HG03064 (cell line): ENCODE data around the gene VWA8.

Experiments used
- ATAC-seq: cut with Tn5 transposase; IDR thresholded peaks from one replicate; pipeline ENCODE4 v1.9.1; 2021; ENCODE audit warnings: low read depth; ENCODE audit not compliant: unreplicated experiment

The VWA8 gene

DNA sequence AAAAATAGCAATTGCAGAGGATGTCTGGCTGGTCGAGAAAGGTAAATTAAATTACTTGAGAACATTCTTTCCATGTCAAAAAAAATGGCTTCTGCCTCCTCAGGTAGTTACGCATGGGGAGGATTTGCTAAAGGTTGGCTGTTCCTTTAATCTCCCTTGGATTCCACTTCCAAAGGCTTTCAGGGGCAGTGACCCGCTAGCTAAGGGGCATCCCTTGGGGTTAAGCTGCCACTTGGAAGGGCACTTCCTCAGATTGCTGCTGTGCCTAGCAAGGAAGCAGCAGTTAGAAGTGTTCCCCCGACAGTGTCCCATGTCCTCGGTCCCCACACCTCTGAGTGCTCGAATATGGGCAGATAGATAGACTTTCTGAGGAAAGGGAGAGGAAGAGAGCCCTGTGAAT lies 395.1 kb downstream of the VWA8 start:
- no peak for ATAC-seq

DNA sequence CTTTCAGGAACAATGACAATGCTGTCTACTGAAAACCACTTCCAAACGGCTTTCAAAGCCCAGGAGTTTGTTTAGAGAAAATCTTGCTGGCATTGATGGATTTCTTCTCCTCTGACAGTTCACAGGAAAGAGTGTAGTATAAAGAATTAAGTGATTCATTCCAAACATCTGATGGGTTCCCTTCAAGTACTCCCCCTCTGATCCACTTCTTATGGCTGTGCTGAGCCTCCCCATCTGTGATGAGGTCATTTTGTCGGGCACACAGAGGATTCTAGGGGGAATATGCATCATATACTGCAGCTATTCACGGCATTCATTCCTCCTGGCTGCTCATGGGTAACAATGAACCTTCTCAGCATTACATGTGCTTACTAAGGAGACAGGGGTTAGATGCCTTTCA lies 395.7 kb downstream of the VWA8 start:
- no peak for ATAC-seq

DNA sequence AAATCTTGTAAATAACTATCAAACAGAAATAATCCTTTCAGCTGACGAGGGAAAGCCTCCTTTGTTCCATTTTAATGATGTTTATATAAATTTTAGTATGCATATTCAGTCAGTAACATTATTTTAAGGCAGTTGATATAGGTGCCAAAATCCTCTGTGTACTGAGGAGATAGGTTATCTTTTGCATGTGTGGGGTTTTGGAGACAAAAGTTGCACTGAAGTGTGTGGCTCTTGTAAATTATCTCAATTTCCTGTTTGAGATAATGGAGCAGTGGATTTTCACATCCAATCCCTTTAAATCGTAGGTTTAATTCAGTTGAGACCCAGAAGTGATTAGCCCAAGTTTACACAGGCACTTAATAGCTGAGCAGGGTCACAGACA lies 396.9 kb downstream of the VWA8 start:
- no peak for ATAC-seq

DNA sequence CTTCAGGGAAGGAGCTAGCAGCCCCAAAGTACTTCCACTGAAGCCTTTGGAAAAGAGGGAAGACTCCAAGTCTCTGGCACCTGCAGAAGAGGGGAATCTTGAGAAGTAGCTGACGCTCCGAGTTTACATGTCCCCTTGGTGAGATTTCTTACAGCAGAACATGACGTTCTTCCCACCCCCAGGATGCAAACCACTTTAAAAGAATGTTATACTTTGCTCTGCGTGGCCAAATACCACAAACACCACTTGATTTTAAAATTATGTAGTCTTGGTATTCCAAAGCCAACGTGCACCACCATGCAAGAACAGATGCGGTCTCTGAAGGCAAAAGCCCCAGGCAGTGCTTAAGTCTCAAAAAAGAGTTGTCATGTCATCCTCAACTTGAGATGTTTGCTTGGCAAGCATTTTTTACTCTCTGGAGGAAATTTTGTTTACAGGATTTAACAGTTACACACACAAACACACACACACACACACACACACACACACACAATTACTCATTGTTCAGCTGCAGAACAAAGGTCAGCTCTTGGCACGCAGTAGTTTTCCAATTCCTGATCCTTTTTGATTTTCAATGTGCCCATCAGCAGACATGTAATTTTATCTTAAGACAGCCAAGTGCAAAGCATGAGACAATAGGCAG lies 397.4 kb downstream of the VWA8 start:
- no peak for ATAC-seq

DNA sequence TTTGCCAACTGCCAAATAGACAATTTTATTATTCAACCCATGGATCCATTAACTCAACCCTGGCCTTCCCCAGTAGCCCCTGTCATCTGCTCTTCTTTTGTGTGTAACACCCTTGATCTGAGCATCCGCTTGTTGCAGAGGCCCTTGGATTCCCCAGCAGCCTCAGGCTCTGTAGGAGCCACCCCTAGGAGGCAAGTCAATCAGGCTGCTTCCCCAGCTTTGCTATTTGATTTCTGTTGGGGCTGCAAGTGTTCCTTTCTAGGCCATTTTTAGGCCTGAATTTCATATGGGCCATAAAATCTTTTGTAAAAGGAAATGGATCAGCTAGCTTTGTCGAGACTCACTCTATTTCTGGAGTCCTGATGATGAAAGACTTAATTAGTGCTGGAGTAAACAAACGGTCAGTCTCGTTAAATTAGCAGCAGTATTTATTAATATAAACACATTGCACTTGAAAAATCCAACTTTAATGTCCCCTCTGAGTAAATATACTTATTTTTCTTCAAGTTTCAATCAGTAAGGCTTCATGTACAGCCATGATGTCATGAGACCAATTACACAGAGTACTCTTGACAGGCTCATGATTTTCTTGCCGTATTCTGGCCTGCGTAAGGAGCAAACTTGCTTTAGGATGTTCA lies 398.2 kb downstream of the VWA8 start:
- ATAC-seq: no peak

DNA sequence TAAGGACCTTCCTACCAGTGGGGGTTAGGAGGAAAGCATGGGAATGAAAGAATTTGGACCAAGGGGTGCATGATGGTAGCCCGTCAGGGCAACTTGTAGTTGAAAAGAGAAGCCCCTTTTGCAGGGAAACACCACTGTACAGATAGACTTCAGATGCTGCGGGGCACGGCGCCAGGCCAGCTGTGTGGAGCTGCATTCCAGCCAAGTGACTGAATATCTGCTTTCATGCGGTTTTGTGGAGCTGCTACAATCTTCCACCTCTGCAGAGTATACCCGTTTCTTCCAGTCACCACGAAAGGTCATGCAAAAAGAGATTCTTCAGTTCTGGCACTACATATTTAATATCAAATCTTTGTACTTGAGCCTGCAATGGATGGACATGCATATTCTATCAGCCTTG lies 398.8 kb downstream of the VWA8 start:
- no peak for ATAC-seq

DNA sequence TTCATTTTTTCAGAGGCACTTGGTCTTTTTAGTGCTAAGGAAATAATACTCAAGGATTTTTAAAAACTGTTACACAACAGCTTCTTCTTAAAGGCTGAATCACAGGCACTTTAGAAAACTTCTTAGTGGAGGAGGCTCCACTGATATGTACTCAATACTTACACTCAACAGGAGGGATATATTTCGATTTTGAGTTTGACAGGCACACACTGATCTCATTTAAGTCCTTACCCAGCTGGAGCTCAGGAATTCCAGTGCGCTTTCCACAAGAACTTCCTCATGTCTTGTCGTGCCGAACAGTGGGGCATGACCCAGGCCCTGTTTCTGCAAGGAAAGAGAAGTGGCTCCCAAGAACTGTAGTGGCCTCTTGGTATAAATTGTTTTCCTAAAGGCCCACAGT lies 399.7 kb downstream of the VWA8 start:
- ATAC-seq: no peak

DNA sequence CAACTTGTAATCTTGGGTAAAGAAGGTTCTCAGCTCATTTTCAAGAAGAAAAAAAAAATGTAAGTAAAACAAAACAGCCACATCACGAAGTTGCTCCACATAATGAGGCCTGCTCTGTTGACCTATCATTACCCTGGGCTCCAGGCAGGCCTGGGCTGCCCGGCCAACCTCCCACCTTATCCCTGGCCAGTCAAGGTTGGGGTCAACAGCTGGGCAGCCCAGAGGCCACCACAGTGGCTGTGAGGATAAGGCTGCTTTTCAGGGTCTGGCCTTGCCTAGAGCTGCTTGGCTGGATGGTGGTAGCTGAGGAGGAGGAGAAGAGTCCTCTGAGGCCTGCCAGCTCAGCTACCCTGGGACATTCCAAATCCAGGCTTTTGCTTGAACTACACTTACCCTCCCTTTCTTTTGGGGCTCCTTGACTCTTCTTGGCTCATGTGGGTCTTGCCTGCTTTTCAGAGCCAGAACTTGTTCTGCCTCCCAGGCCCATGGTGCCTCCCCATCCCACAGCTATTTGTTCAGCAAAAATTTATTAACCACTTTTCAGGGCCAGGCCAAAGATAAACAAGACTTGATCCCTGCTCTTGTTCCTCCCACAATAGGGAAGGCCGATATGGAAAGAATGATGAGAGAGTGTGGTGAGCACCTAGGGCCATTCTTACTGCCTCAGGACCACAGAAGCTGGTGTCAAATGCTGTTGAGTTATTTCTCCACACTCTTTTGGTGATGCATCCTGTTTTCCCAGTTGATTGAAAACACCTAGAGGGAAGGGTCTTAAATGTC lies 401.9 kb downstream of the VWA8 start:
- ATAC-seq: no peak

DNA sequence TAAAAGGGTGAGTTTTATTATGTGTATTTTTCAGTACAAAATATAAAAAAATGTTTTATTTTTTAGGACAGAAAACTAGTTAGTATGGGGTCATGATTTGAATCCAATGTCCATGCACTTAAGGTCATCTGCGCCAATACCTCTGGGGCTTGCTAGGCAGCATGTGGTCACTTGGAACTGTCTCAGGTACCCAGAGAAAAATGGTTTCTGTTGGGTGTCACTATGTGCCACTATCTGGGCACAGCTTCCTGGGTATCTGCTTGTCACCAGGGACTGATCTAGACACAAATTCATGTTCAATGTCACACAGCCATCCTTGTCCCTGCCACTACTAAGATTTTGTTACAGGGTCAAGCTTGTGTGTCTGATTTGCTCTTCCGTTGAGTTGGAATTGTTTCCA lies 403.2 kb downstream of the VWA8 start:
- no peak for ATAC-seq

DNA sequence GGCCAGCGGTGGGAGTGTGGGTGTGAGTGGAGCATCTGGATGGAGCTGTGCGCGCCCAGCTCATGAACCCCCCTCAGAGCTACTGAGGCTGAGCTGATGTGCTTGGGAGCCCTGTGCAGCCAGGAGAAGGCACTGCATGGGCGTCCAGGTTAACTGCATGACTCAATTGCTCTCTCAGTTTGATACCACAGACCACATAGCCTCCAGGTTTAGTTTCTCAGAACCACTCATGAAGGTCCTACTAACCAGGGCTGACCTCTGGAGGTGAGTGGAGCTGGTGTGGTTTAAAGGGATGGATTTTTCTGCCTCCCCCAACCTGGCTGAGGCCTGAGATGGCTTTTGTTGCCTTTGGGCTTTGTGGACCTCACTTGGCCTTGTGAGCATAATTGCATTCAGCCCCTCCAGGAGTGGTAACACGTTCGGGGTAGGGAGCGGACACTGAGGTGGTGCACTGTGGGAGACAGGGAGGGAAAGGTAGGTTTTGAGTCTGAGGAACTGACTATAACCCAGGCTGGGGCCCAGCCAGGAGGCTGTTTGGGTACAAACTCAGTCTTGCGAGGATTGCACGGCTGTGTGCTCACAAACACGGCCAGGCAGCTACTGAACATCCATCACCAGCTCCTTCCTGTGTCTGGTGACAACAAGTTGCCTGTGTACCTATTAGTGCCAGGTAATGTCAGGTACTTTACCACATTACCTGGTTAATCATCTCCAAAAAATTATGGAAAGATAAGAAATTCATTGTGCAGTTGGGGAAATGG lies 406.1 kb downstream of the VWA8 start:
- ATAC-seq: peak; percentile 85

DNA sequence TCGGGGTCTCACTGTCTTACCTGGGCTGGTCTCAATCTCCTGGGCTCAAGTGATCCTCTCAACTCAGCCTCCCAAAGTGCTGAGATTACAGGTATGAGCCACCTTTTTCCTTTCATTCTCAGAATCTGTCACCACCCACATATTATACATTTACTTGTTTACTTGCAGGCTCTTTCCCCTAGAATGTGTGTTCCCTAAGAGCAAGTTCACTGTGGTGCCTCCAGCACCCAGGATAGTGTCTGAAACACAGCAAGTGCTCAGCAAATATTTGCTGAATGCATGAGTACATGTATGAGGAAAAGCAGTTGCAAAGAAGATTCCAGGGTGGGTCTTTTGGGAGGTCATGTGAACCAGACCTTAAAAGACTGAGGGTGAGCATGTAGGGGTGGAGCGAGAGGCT lies 406.7 kb downstream of the VWA8 start:
- no peak for ATAC-seq

DNA sequence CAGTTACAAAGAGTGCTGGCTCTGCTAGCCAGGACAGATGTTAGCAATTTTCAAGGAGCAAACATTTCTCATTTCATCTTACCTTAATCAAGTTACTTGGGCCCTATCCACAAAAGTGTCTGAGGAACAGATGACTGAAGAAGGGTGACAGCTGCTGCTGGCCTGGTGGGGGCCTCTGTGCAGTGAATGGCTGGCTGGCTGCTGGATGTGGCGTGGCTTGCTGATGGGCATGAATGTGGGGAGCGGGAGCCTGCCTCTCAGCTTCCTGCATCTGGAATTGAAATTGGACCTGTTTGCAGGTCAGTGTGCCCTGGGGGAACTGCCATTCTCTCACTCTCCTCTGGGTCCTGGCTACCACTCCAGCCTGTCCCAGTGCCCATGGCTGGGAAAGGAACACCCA lies 408.9 kb downstream of the VWA8 start:
- no peak for ATAC-seq

DNA sequence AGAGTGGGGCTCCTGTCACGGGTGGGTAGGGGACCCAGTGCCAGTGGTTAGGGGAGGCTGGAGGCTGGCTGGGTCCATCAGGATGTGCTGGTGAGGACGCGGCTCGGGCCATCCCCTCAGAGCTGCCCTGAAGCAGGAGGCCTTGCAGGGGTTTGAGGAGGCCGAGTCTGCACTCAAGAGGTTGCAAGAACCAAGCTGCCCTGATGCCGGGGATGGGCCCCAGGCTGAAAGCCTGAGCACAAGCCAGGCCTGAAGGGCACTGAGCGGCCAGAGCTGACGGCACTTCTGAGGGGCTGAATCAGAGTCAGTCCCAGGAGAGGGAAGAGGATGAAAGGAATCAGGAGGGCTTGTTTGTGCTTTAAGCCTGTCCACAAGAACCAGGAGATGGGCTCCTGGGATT lies 410.6 kb downstream of the VWA8 start:
- no peak for ATAC-seq

DNA sequence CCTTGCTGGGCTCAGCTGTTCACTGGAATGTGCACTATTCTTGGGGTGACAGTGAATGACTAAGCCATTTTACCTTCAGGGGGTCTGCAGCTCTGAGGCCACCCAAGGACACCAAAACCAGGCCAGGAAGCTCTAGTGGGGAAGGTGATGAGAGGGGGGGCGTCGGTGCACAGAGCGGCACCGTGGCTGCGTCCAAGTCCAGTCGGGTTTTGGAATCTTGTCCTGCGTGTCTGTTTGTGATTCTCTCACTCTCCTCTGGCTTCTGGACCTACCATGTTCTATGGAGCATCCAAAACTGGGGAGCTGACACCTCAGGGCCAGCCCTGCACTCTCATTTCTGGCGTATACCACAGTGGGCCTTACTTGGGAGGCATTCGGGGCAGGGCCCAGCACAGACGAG lies 411.4 kb downstream of the VWA8 start:
- no peak for ATAC-seq

DNA sequence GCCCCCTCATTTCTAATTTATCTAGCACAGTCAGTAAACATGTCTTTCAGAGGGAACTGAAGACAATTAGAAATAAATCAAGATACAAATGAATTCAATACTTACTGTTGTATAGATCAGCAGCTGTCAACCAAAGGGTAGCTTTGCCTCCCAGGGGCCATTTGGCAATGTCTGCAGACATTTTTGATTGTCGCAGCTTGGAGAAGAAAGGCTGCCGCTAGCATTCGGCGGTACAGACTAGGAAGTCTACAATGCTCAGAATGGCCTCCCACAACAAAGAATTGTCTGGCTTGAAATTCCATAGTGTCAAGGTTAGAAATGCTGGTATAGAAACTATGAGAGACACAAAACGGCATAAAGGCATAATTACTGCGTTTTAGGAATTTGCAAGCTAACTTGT lies 412.0 kb downstream of the VWA8 start:
- ATAC-seq: no peak

DNA sequence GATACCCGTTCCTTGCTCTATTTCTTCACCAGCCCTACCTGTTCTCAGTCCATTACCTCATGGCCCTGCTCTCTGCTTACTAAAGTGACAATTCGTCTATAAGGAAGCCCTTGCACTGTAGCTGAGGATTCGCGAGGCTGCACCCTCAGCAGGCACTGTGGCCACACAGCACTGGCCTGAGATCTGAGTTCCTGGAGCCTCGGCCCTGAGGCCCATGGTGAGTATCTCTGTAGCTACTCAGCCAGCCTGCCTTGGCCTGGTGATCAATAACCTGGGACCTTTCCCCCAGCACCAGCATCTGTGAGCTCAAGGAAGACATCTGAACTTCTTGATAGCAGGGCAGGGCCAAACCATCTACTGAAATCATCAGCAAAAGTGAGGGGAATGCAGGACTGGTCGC lies 412.9 kb downstream of the VWA8 start:
- ATAC-seq: no peak

DNA sequence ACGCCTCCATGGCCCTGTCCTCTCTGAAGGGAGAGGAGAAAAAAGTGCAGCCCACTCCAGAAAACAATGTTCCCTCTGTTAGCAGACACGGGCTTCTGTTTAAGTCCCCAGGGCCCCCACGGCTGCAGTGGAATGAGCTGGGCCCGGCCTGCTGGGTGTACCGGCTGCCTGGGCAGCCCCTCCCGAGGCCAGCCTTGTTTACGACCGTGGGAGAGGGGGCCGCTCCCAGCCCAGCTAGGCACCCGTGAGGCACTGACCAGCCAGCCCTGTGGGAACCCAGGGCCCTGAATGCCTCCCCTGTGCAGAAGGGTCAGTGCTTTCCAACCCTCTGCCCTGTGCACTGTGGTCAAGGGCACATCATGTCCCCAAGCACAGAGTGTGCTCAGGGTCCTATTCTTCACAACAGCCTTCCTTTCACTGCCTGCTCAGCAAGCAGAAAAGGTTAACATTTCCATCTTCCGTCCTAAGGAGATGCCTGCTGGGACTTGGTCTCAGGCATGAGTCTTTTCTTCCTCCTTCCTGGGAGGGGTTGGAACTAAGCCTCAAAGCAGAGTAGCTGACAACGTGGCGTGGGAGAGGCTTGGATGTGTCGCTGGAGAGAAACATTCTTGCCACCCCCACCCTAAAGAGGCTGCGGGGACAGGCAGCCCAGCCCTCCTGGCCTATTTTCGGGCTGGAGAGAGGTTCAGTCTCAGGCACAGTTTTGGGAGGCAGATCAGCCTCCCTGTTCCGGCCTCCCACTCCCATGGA lies 413.5 kb downstream of the VWA8 start:
- ATAC-seq: no peak

DNA sequence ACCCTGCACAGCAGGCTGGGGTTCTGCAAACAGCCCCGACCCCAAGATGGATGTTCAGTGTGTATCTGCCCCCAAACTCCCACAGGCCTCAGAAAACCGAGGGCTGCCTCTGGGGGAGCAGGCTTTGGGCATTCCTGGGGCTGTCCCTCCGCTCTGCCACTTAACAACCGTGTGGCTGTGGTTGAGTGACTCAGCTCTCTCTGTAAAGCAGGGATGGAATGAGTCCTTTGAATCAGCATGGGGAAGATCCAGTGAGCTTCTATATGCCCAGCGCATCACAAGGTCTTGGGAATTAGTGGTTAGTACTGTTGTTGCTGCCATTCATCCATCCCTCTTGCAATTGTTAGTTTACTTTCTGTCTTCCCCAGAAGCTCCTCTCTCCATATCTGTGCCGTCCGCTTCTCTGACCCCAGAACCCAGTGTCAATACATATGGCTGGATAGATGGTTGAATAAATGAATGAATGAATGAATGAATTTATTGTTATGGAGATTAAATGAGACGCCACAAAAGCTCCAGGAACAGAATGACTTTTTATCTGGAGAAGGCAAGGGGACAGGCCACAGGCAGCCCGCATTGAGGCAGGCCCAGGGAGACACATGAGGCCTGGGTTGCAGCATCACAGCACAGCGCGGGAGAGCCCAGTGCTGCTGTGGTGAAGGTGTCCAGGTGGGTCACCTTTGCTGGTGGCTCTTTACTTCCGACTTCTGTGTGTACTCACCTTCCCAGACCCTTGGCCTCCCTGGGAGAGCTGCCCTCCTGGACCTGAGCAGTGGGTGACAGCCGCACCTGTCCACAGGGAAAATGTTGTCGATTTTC lies 414.3 kb downstream of the VWA8 start:
- ATAC-seq: no peak

DNA sequence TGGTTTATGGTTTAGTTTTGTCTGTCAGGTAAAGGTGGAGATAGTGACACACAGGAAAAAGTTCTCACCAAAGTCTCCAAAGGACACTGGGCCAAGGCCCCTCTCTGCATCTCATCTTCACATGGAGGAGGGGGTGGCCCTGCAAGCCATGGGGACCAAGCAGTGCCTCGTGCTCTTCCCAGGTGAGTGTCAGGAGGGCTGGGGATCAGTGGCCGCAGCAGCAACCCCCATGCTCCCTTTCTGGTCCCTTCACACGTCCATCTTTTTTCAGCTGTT lies 415.5 kb downstream of the VWA8 start:
- ATAC-seq: no peak

DNA sequence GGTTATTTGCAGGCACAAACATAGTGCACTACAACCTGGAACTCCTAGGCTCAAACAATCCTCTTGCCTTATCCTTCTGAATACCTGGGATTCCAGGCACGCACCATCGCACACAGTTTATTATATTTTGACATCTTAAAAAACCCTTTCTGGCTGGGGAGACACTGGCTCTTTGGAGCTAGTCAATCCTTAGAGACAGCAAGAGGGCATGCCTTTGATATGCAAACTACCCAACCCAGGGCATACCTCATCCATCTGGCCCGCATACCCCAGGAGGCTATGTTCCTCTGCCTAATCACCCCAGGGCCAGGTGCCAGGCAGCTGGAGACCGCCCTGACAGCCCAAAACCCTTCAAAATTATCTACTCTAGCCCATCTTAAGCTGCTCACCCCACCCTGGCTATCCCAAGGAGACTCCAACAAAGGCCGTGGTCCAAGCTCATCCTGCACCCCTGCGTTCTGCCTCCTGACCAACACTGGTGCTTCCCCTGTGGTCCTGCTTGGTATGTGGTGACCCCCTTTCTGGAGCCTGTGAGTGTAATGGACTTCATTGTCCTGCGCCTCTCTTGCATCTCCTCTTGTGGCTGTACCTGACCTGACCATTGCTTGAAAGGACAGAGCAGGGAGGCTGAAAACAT lies 417.1 kb downstream of the VWA8 start:
- ATAC-seq: no peak
